H1 (cell line): Measurements from ENCODE around the gene CEND1. TPM values are rescaled to one million over a fixed set of nuclear protein-coding genes. Genes with fewer than 3 reads are reported as not detected.

Experiments
- CTCF ChIA-PET: fragments of 300-600 bp; sonication (Branson Sonifier 250); formaldehyde crosslinking; loops from one replicate; lab custom pipeline; 2021; ENCODE audit not compliant: partially characterized antibody; lab: Charles Lee
- POLR2A ChIA-PET: fragments of 300-600 bp; sonication (Branson Sonifier 250); formaldehyde crosslinking; loops from one replicate; lab custom pipeline; 2021; ENCODE audit warnings: inconsistent platforms; ENCODE audit not compliant: partially characterized antibody; lab: Charles Lee
- DNase-seq, 2 experiments: peaks; one replicate each; pipeline versions ENCODE4 v3.0.0 to v3.0.0-alpha.2; 2010 to 2022; ENCODE audit warnings: low spot score in 2 of 2, low read depth in 1 of 2, mixed read lengths in 1 of 2
- FAIRE-seq: peaks from 2 replicates; lab custom pipeline; 2011; peaks lifted over from hg19 to GRCh38; lab: Jason Lieb, UNC
- H2AFZ ChIP-seq: 2 replicates; pipeline ENCODE4 v1.8.1; 2012; ENCODE audit warnings: low read length, inconsistent platforms
- H2AK5ac ChIP-seq: 2 replicates; pipeline ENCODE4 v1.6.1; 2013; ENCODE audit warnings: low read depth, low read length
- H2BK120ac ChIP-seq: replicated peaks from 2 replicates; pipeline ENCODE3; 2013; ENCODE audit warnings: low read depth, low read length, inconsistent platforms
- H2BK12ac ChIP-seq: 2 replicates; pipeline ENCODE4 v1.6.1; 2013; ENCODE audit warnings: low read depth, low read length
- H2BK15ac ChIP-seq: 2 replicates; pipeline ENCODE4 v1.6.1; 2013; ENCODE audit warnings: low read length
- H2BK20ac ChIP-seq: 2 replicates; pipeline ENCODE4 v1.6.1; 2013; ENCODE audit warnings: low read length
- H2BK5ac ChIP-seq: 2 replicates; pipeline ENCODE4 v1.6.1; 2013; ENCODE audit warnings: low read depth, low read length
- H3K14ac ChIP-seq: 2 replicates; pipeline ENCODE4 v1.6.1; 2013; ENCODE audit warnings: inconsistent platforms; ENCODE audit not compliant: insufficient read length
- H3K18ac ChIP-seq: 2 replicates; pipeline ENCODE4 v1.6.1; 2013; ENCODE audit warnings: low read length; ENCODE audit errors: extremely low read depth
- H3K23ac ChIP-seq: 2 replicates; pipeline ENCODE4 v1.6.1; 2013; ENCODE audit warnings: inconsistent platforms; ENCODE audit not compliant: insufficient read length
- H3K23me2 ChIP-seq: 2 replicates; pipeline ENCODE4 v1.6.1; 2013; ENCODE audit warnings: low read depth, low read length
- H3K27ac ChIP-seq: 2 replicates; pipeline ENCODE4 v1.6.1; 2011; ENCODE audit warnings: low read depth, low read length, inconsistent platforms
- H3K27me3 ChIP-seq, 4 experiments: replicated peaks in 1 of 4; 1 replicate in 1 of 4; 2 replicates in 3 of 4; pipeline versions ENCODE4 v1.6.1 to v1.8.1; 2011 to 2013; ENCODE audit warnings: low read length in 3 of 4, mild to moderate bottlenecking in 3 of 4, inconsistent platforms in 2 of 4, mixed read lengths in 2 of 4, moderate library complexity in 1 of 4; ENCODE audit not compliant: control insufficient read depth in 3 of 4, insufficient read depth in 3 of 4; ENCODE audit errors: extremely low read depth in 1 of 4
- H3K36me3 ChIP-seq, 4 experiments: 2 replicates each; pipeline versions ENCODE4 v1.6.1 to v1.8.1; 2011 to 2013; ENCODE audit warnings: mild to moderate bottlenecking in 4 of 4, low read length in 3 of 4, moderate library complexity in 2 of 4, control low read depth in 1 of 4, inconsistent platforms in 1 of 4; ENCODE audit not compliant: insufficient read depth in 4 of 4, control insufficient read depth in 2 of 4
- H3K4ac ChIP-seq: replicated peaks from 2 replicates; pipeline ENCODE3; 2013; ENCODE audit warnings: low read length, low read depth, mixed read lengths, inconsistent platforms; ENCODE audit not compliant: insufficient read length
- H3K4me1 ChIP-seq, 4 experiments: replicated peaks in 1 of 4; 1 replicate in 1 of 4; 2 replicates in 3 of 4; pipeline versions ENCODE4 v1.6.1 to v1.8.1; 2011 to 2013; ENCODE audit warnings: low read length in 3 of 4, inconsistent platforms in 2 of 4, mixed read lengths in 1 of 4; ENCODE audit not compliant: insufficient read depth in 4 of 4, control insufficient read depth in 3 of 4
- H3K4me2 ChIP-seq, 2 experiments: 2 replicates each; pipeline versions ENCODE4 v1.6.1 to v1.8.1; 2011 to 2013; ENCODE audit warnings: low read depth in 2 of 2, low read length in 2 of 2, control low read depth in 1 of 2, inconsistent platforms in 1 of 2, mild to moderate bottlenecking in 1 of 2; ENCODE audit not compliant: insufficient read depth in 1 of 2
- H3K4me3 ChIP-seq, 4 experiments: fragments of 200-600, 300-600 bp in 1 of 4; sonication (generic), shearing (Covaris generic), sonication (Bioruptor Twin) in 1 of 4; 2 replicates each; pipeline versions ENCODE4 v1.5.1 to v1.8.1; 2011 to 2016; ENCODE audit warnings: low read length in 4 of 4, low read depth in 3 of 4, control low read depth in 2 of 4, inconsistent platforms in 2 of 4, mild to moderate bottlenecking in 2 of 4, mixed read lengths in 1 of 4, moderate library complexity in 1 of 4; ENCODE audit not compliant: insufficient read depth in 2 of 4; ENCODE audit errors: extremely low read depth in 1 of 4
- H3K56ac ChIP-seq: replicated peaks from 2 replicates; pipeline ENCODE3; 2013; ENCODE audit warnings: low read depth, mild to moderate bottlenecking, mixed read lengths, low read length, inconsistent platforms; ENCODE audit not compliant: insufficient read length
- H3K79me1 ChIP-seq: 2 replicates; pipeline ENCODE4 v1.6.1; 2013; ENCODE audit warnings: low read depth, low read length, control low read depth
- H3K79me2 ChIP-seq, 2 experiments: 2 replicates each; pipeline versions ENCODE4 v1.6.1 to v1.8.1; 2012 to 2013; ENCODE audit warnings: low read length in 2 of 2, mild to moderate bottlenecking in 2 of 2, inconsistent platforms in 1 of 2; ENCODE audit not compliant: insufficient read depth in 2 of 2, control insufficient read depth in 1 of 2
- H3K9ac ChIP-seq, 4 experiments: replicated peaks in 1 of 4; 1 replicate in 1 of 4; 2 replicates in 3 of 4; pipeline versions ENCODE4 v1.6.1 to v1.8.1; 2011 to 2013; ENCODE audit warnings: low read depth in 3 of 4, low read length in 3 of 4, control low read depth in 2 of 4, mild to moderate bottlenecking in 2 of 4, moderate library complexity in 2 of 4, inconsistent platforms in 1 of 4; ENCODE audit errors: extremely low read depth in 1 of 4
- H3K9me3 ChIP-seq, 2 experiments: 2 replicates each; pipeline versions ENCODE4 v1.6.1 to v1.8.1; 2012 to 2013; ENCODE audit warnings: mild to moderate bottlenecking in 2 of 2, moderate library complexity in 2 of 2, control low read depth in 1 of 2, inconsistent platforms in 1 of 2, low read depth in 1 of 2, low read length in 1 of 2, mixed read lengths in 1 of 2; ENCODE audit not compliant: insufficient read depth in 2 of 2
- H4K20me1 ChIP-seq, 2 experiments: replicated peaks in 1 of 2; 2 replicates each; pipeline versions ENCODE3 to v1.8.1; 2011 to 2013; ENCODE audit warnings: inconsistent platforms in 2 of 2, low read length in 2 of 2, mild to moderate bottlenecking in 1 of 2; ENCODE audit not compliant: insufficient read depth in 2 of 2, control insufficient read depth in 1 of 2
- H4K5ac ChIP-seq: 2 replicates; pipeline ENCODE4 v1.6.1; 2013; ENCODE audit warnings: low read length, low read depth, mixed read lengths, inconsistent platforms; ENCODE audit not compliant: insufficient read length
- H4K8ac ChIP-seq: 2 replicates; pipeline ENCODE4 v1.8.0; 2013; ENCODE audit warnings: mild to moderate bottlenecking, moderate library complexity, low read length, inconsistent platforms; ENCODE audit not compliant: insufficient read depth; ENCODE audit errors: extremely low read depth
- H4K91ac ChIP-seq: replicated peaks from 2 replicates; pipeline ENCODE3; 2013; ENCODE audit warnings: low read length, mixed read lengths, inconsistent platforms; ENCODE audit not compliant: insufficient read length
- ATF2 ChIP-seq: IDR thresholded peaks from 2 replicates; pipeline ENCODE4 v1.6.1; 2012; ENCODE audit warnings: low read length, inconsistent platforms
- BRCA1 ChIP-seq: IDR thresholded peaks from 2 replicates; pipeline ENCODE4 v1.6.1; 2012; ENCODE audit warnings: low read depth, low read length, improper control_type of control experiment
- CTBP2 ChIP-seq: IDR thresholded peaks from 2 replicates; pipeline ENCODE4 v1.7.0; 2011; ENCODE audit warnings: borderline replicate concordance, mild to moderate bottlenecking, moderate library complexity, mixed read lengths, low read length; ENCODE audit not compliant: insufficient read depth, insufficient read length
- JUND ChIP-seq: IDR thresholded peaks from 2 replicates; pipeline ENCODE4 v1.6.1; 2011; ENCODE audit warnings: mild to moderate bottlenecking, improper control_type of control experiment, low read length
- KDM4A ChIP-seq: IDR thresholded peaks from one replicate; pipeline ENCODE4 v1.7.1; 2012; ENCODE audit warnings: low read depth, mild to moderate bottlenecking, moderate library complexity, low read length, inconsistent platforms; ENCODE audit not compliant: severe bottlenecking
- PHF8 ChIP-seq: fragments of 200-600 bp; sonication (generic); conservative IDR thresholded peaks from 2 replicates; pipeline ENCODE4 v1.7.1; 2012; ENCODE audit warnings: low read depth, mild to moderate bottlenecking, inconsistent platforms, low read length, moderate library complexity
- RBBP5 ChIP-seq: IDR thresholded peaks from 2 replicates; pipeline ENCODE4 v1.7.1; 2012; ENCODE audit warnings: low read depth, mild to moderate bottlenecking, inconsistent platforms, low read length, moderate library complexity, borderline replicate concordance
- SRF ChIP-seq: IDR thresholded peaks from 2 replicates; pipeline ENCODE4 v1.6.1; 2011; ENCODE audit warnings: mild to moderate bottlenecking, low read depth, low read length, moderate library complexity
- TEAD4 ChIP-seq: IDR thresholded peaks from 2 replicates; pipeline ENCODE4 v1.6.1; 2012; ENCODE audit warnings: low read depth, low read length, inconsistent platforms, mixed read lengths
- WGBS, 2 experiments: shearing (Covaris generic) in 1 of 2; methylation state at CpG; one replicate each; pipeline versions ENCODE4 v1.1.6 to v1.1.7; 2013 to 2015; ENCODE audit warnings: low lambda C conversion rate in 2 of 2, mixed read lengths in 2 of 2, inconsistent platforms in 1 of 2, low coverage in 1 of 2, missing lambda C conversion rate in 1 of 2; ENCODE audit not compliant: insufficient replicate concordance in 2 of 2, insufficient coverage in 1 of 2, insufficient read length in 1 of 2; ENCODE audit errors: extremely low coverage in 1 of 2, missing lambda C conversion rate in 1 of 2; 5-methylcytosine and 5-hydroxymethylcytosine counted together
- polyA plus RNA-seq, 7 experiments: library from polyadenylated mRNA; depleted of rRNA in 3 of 7; stranded (reverse) in 5 of 7; unstranded in 2 of 7; fragments of >200 nt in 5 of 7; fragments of 200-250 nt in 2 of 7; gene quantifications; 1 replicate in 5 of 7; 2 replicates in 1 of 7; 4 replicates in 1 of 7; pipeline versions ENCODE4 v1.2.1 to v1.2.3, GENCODE V29; 2011 to 2013; ENCODE audit warnings: missing spikeins in 2 of 7, mixed read lengths in 2 of 7
- total RNA-seq: library from RNA; stranded (reverse); fragmentation: NEBNext Ultra II Directional; extraction: Animal tissue kit (Norgen Biotek cat#: 25700); gene quantifications from 2 replicates; pipeline ENCODE4 v1.2.1, GENCODE V29; 2021

CEND1 gene
- total and polyA plus RNA-seq, 2 of the 8 experiments (the other 6 are each of a cell fraction or from before 2014, with no cell fraction given): 0.82 to 5.0 TPM

- Histone ChIP-seq H3K56ac (no peak overlapping the region), H2BK120ac (no peak overlapping the region), H2BK20ac (no peak overlapping the region), H4K91ac (no peak overlapping the region), H3K4me3 (no peak overlapping the region), H2AFZ (no peak overlapping the region), H3K4me2 (no peak overlapping the region; a peak in 1 of 4 replicates), H4K8ac (0 out of 2 replicates have a peak overlapping the region, but pooled peaks have one; percentile 46), H3K27me3 (no peaks in the 10 kb centered on the region), H4K5ac (no peak overlapping the region), H3K18ac (no peak overlapping the region; the same call in 1 of the 2 replicates), H2BK12ac (no peak overlapping the region), H2BK15ac (no peak overlapping the region), H3K79me1 (0 out of 2 replicates have a peak, but pooled peaks cover 7% of the 10 kb centered on the region), H3K4ac (no peak overlapping the region), H3K9me3 (no peaks in the 10 kb centered on the region), H3K27ac (no peak overlapping the region), H4K20me1 (peaks cover 0 to 12% of the 10 kb centered on the region in 2 experiments), H2AK5ac (no peak overlapping the region), H3K36me3 (peaks cover 0 to 20% (median 1%) of the 10 kb centered on the region in 4 experiments; a peak in 4 of 8 replicates), H3K4me1 (peaks cover 4 to 28% (median 18%) of the 10 kb centered on the region in 4 experiments), H3K9ac (no peak overlapping the region), H3K79me2 (peaks cover 0 to 5% of the 10 kb centered on the region in 2 experiments; a peak in 1 of 4 replicates), H3K23me2 (peaks cover 7% of the 10 kb centered on the region), H2BK5ac (no peak overlapping the region; the same call in 1 of the 2 replicates), H3K14ac (no peak overlapping the region), H3K23ac (no peak overlapping the region)
- POLR2A ChIA-PET: interaction anchor here (1.1 to 53.0 kb wide), 6 partner anchors 9 to 35 kb away, joined by 3 to 1917 read pairs (median 6); partner anchors contain the start of genes CD151, CRACR2B, GATD1 and PIDD1
- 93% methylated on average over 27 of the region's 38 CpGs; no CpG with 5 or more reads in 1 of the 2 experiments for WGBS, 2 experiments
- no peak for FAIRE-seq
- CTCF ChIA-PET: interaction anchor here (0.9 to 3.4 kb wide), 4 partner anchors 9 to 36 kb away, joined by 3 to 14 read pairs (median 4); no protein-coding TSS in a partner anchor
- DNase-seq: no peak
- TF ChIP-seq BRCA1: no peak
- TF ChIP-seq PHF8: no peak
- no peak for TF ChIP-seq RBBP5
- no peak for TF ChIP-seq CTBP2
- TF ChIP-seq KDM4A: no peak
- no peak for TF ChIP-seq SRF
- TF ChIP-seq TEAD4: no peak
- no peak for TF ChIP-seq JUND
- no peak for TF ChIP-seq ATF2
These were observed 5.1 kb upstream of the CEND1 start for GRCh38 chr11:794766-795633.
